Stimulated activated CD8-positive, alpha-beta memory T cell treated with anti-CD3 and anti-CD28 coated beads, Interleukin-4, amount 100 ng/mL, for 4 hours (primary cell): Measurements from ENCODE around the gene C1QTNF8.

Experiments used
- DNase-seq, 2 donors: peaks; one replicate each; pipeline ENCODE4 v3.0.0-alpha.2; 2020; ENCODE audit warnings: low read depth in 2 of 2, low spot score in 1 of 2

The C1QTNF8 gene

GRCh38 chr16:1096169-1097082, at the start of gene C1QTNF8:
TSS of gene C1QTNF8 (minus strand) at chr16:1096244. CDS start at chr16:1094922, 1,322 bp downstream.
- no peak for DNase-seq

- no peak for DNase-seq
These were observed 49.5 kb upstream of the C1QTNF8 start for GRCh38 chr16:1145383-1146100.

- DNase-seq, result no peak
These were observed 48.7 kb upstream of the C1QTNF8 start for GRCh38 chr16:1144476-1145382.

- DNase-seq, result no peak
These were observed 47.9 kb upstream of the C1QTNF8 start for GRCh38 chr16:1143761-1144450.

GRCh38 chr16:1142911-1143310, 46.9 kb upstream of the C1QTNF8 start:
- no peak for DNase-seq

GRCh38 chr16:1141716-1142115, 45.7 kb upstream of the C1QTNF8 start:
- no peak for DNase-seq

GRCh38 chr16:1141191-1141590, 45.1 kb upstream of the C1QTNF8 start:
- DNase-seq, result no peak

GRCh38 chr16:1140582-1141162, 44.6 kb upstream of the C1QTNF8 start:
- DNase-seq, result no peak

GRCh38 chr16:1137604-1138003, 41.6 kb upstream of the C1QTNF8 start:
- no peak for DNase-seq

GRCh38 chr16:1135459-1135825, 39.4 kb upstream of the C1QTNF8 start:
- DNase-seq, result no peak

- no peak for DNase-seq
These were observed 38.9 kb upstream of the C1QTNF8 start for GRCh38 chr16:1134776-1135458.

GRCh38 chr16:1133810-1134520, 37.9 kb upstream of the C1QTNF8 start:
- DNase-seq, result no peak

GRCh38 chr16:1133271-1133670, 37.2 kb upstream of the C1QTNF8 start:
- no peak for DNase-seq

GRCh38 chr16:1132431-1132830, 36.4 kb upstream of the C1QTNF8 start:
- no peak for DNase-seq

GRCh38 chr16:1131378-1131994, 35.4 kb upstream of the C1QTNF8 start:
- no peak for DNase-seq

GRCh38 chr16:1130382-1130781, 34.3 kb upstream of the C1QTNF8 start:
- DNase-seq, result no peak

GRCh38 chr16:1129106-1129960, 33.3 kb upstream of the C1QTNF8 start:
- no peak for DNase-seq
